GM10266 (cell line): ENCODE data around the gene SLC4A8.
A peak's percentile ranks its signal among the peaks of the same experiment; 100 is the strongest.

ENCODE experiments used
- DNase-seq: peaks from one replicate; pipeline ENCODE4 v3.0.0; 2012; ENCODE audit errors: extremely low spot score
- TF ChIP-seq, protein P1 (sequence below): IDR thresholded peaks from 2 replicates; pipeline ENCODE4 v1.5.1; 2012; ENCODE audit warnings: mild to moderate bottlenecking, low read depth; ENCODE audit not compliant: control insufficient read depth, insufficient read depth; ENCODE audit errors: missing control alignments

SLC4A8 gene

DNA sequence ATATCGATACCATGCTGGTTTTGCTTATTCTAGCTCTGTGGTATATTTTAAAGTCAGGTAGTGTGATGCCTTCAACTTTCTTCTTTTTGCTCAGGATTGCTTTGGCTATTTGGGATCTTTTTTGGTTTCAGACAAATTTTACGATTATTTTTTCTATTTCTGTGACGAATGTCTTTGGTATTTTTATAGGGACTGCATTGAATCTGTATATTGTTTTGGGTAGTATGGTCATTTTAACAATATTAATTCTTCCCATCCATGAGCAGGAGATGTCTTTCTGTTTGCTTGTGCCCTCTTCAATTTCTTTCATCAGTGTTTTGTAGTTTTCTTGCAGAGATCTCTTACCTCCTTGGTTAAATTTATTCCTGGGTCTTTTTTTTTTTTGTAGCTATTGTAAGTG is 10.8 kb upstream of the SLC4A8 start:
- TF ChIP-seq, protein P1, sequence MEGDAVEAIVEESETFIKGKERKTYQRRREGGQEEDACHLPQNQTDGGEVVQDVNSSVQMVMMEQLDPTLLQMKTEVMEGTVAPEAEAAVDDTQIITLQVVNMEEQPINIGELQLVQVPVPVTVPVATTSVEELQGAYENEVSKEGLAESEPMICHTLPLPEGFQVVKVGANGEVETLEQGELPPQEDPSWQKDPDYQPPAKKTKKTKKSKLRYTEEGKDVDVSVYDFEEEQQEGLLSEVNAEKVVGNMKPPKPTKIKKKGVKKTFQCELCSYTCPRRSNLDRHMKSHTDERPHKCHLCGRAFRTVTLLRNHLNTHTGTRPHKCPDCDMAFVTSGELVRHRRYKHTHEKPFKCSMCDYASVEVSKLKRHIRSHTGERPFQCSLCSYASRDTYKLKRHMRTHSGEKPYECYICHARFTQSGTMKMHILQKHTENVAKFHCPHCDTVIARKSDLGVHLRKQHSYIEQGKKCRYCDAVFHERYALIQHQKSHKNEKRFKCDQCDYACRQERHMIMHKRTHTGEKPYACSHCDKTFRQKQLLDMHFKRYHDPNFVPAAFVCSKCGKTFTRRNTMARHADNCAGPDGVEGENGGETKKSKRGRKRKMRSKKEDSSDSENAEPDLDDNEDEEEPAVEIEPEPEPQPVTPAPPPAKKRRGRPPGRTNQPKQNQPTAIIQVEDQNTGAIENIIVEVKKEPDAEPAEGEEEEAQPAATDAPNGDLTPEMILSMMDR, result no peak
- no peak for DNase-seq

DNA sequence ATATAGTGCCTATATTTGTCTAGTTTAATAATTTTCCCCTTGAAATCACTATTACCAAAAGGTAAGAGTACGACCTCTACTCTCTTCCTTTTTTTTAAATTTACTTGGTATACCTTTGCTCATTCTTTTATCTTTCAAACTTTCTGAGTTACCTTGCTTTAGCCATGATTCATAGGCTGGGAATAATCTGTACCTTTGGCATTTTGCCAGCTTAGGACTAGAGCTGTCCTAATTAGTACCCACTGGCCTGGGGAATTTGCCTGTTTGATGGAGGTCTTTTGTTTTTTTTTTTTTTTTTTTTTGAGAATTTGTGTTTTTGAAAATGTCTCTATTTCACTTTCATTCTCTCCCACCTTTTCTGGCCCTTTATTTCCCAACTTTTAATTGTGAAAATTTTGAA is 8.7 kb upstream of the SLC4A8 start:
- TF ChIP-seq, protein P1, result no peak
- DNase-seq, result no peak

DNA sequence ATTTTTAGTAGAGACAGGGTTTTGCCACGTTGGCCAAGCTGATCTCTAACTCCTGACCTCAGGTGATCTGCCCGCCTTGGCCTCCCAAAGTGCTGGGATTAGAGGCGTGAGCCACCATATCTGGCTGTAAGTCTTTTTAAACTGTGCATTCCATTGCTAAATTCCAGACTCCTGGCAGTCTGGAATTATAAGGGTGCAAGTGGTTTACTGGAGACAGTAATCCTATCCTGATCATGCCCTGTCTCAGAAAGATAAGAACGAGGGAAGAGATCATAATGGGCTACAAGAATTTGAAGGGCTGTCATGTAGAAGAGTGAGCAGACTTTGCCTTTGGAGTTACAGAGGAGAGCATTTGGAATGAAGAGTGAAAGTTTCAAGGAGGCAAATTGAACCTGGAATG is 6.8 kb upstream of the SLC4A8 start:
- TF ChIP-seq, protein P1, result no peak
- DNase-seq, result no peak

DNA sequence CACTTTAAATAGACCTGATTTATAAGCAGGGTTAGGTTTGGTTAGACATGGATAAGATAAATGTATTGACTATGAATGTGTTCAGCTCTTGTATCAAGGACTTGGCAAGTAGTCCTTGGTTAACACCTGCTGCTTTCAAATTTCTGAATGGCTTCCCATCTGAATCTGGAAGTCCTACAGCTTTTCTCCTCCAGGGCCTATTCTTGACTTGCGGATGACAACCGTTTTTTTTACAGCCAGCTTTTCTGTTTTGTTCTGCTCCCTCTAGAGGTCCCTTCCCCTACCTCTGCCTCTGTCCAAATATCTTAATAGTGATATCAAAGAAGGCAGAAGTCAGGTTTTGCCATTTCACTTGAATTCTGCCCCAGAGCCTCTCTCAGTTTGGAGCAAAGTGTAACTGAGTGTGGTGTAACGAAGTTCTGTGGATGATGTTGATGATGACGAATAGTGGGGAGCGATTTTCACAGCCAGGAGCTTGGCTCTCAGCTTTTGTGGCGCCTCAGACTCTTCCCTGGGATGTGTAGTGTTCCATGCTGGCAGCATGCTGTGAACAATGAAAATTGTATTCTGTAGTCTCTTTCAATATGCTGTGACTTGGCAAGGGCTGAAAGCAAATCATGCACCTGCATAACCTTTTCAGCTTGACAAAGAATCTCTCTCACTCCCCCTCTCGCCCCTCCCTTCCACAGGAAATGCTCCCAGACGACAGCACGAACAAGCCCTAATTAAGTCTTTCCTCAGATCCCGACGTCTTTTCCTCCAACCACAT is 5.0 kb upstream of the SLC4A8 start:
- no peak for DNase-seq
- TF ChIP-seq, protein P1, result no peak

DNA sequence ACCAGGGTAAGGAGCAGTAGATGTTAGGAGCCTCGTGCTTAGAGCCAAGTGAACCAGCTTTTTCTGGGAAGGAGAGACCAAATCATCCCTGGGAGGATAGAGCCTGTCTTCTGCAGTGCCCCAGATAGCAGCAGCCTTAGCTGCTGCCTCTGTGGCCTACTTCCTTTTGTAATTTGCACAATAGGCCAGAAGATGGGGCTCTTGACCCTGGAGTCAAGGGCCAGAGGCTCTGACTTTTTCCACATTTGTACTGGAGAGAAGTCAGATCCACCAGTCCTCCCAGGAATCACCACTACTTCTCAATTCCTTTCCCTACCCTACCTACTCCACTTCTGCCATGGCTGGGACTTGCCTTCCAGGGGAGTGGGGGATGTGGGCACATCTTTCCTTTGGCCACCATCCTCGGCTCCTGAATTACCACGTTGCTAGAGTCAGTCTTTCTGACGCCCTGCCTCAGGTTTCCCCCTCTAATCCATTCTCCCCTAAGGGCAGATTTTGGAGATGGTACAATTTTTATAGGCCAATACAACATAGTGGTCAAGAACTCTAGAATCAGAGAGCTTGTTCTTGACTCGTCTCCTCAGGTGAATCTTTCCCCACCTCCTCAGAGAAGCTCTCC is 3.3 kb upstream of the SLC4A8 start:
- TF ChIP-seq, protein P1, result peak; percentile 77
- DNase-seq, result peak; percentile 63

DNA sequence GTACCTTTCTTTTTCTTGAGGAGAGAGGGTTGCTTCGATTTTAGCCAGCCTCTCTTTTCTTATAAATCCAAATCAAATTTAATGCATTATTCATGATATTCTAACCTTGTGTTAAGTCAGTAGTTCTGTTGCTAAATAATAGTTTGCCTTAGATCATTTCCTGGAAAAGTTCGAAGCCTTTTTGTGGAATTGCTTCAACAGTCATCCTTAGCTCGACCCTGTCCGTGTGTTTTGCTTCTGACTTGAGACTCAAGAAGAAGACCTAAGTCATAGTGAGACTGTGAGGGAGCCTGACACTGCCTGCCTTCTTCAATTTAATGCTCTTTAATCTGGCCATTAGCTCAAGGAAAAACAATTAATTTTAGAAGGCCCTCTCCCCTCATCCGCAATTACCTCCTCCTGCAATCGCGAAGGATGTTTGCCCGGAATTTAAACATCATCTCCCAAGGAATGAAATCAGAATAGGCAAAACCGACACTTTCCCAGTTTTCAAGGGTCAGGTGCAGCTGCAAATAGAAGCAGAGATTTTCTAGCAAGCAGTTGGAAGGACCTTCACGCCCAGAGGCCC is 453 bp upstream of the SLC4A8 start:
- TF ChIP-seq, protein P1, result no peak
- no peak for DNase-seq

DNA sequence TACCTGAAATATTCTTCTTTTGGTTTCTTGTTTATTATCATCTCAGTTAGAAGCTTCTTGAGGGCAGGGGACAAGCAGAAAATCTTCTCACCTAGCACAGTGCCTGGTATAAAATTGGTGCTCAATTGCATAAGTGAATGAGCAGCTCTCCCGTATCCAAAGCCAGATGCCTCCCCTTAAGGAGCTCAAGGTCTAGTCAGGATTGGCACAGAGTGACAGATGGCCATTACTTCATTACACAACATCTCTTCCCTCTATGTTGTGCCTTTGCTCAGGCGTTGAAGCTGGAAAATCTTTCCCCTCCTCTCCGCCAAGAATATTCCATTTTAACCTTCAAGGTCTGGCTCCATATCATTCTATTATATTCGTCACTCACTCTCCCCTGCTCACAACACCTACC is 3.6 kb downstream of the SLC4A8 start:
- TF ChIP-seq, protein P1, result no peak
- DNase-seq, result no peak
